PC-9 (cell line): ENCODE results near the gene SUPT5H. TPM values are rescaled to one million over a fixed set of nuclear protein-coding genes. Genes with fewer than 3 reads are reported as not detected.
A peak's percentile ranks its signal among the peaks of the same experiment; 100 is the strongest.

Experiments
- BruUV-seq: library from RNA; stranded (reverse); fragments of 400-500 nt; replicated peaks from 2 replicates; lab custom pipeline; 2021; lab: Mats Ljungman, UMichigan
- CTCF ChIA-PET: fragments of 300-600 bp; sonication (Branson Sonifier 250); formaldehyde crosslinking; loops from one replicate; lab custom pipeline; 2022; ENCODE audit warnings: antibody characterized with exemption; lab: Charles Lee
- POLR2A ChIA-PET: fragments of 300-600 bp; sonication (Branson Sonifier 250); formaldehyde crosslinking; loops from one replicate; lab custom pipeline; 2022; ENCODE audit warnings: antibody characterized with exemption; ENCODE audit not compliant: unreplicated experiment; lab: Charles Lee
- DNase-seq, 2 experiments: peaks; one replicate each; pipeline versions ENCODE4 v3.0.0 to v3.0.0-alpha.2; 2015 to 2022; ENCODE audit warnings: mixed read lengths in 1 of 2
- H2AFZ ChIP-seq: fragments of 200-600 bp; sonication (generic); 2 replicates; pipeline ENCODE4 v1.8.1; 2017; ENCODE audit warnings: antibody characterized with exemption
- H3F3A ChIP-seq: fragments of 200-600 bp; sonication (generic); 2 replicates; pipeline ENCODE4 v1.8.1; 2017; ENCODE audit warnings: antibody characterized with exemption, mild to moderate bottlenecking, low read depth; ENCODE audit not compliant: insufficient read depth
- H3K27ac ChIP-seq: fragments of 200-600 bp; sonication (generic); 2 replicates; pipeline ENCODE4 v1.6.1; 2016; ENCODE audit warnings: mixed run types
- H3K27me3 ChIP-seq: fragments of 200-600 bp; sonication (generic); 2 replicates; pipeline ENCODE4 v1.6.1; 2016; ENCODE audit warnings: low read depth, mixed run types; ENCODE audit not compliant: insufficient read depth
- H3K36me3 ChIP-seq: fragments of 200-600 bp; sonication (generic); 2 replicates; pipeline ENCODE4 v1.6.1; 2016; ENCODE audit warnings: low read depth, mixed run types
- H3K4me1 ChIP-seq: fragments of 200-600 bp; sonication (generic); replicated peaks from 2 replicates; pipeline ENCODE4 v1.6.1; 2016; ENCODE audit warnings: mixed run types; ENCODE audit not compliant: insufficient read depth
- H3K4me2 ChIP-seq: fragments of 200-600 bp; sonication (generic); 2 replicates; pipeline ENCODE4 v1.6.1; 2017; ENCODE audit warnings: mixed run types
- H3K4me3 ChIP-seq: fragments of 200-600 bp; sonication (generic); 2 replicates; pipeline ENCODE4 v1.6.1; 2016; ENCODE audit warnings: mixed run types
- H3K79me2 ChIP-seq: fragments of 200-600 bp; sonication (generic); 2 replicates; pipeline ENCODE4 v1.6.1; 2017; ENCODE audit warnings: low read depth, mixed run types
- H3K9me2 ChIP-seq: fragments of 200-600 bp; sonication (generic); 2 replicates; pipeline ENCODE4 v1.8.1; 2017; ENCODE audit warnings: mild to moderate bottlenecking; ENCODE audit not compliant: insufficient read depth
- H3K9me3 ChIP-seq: fragments of 200-600 bp; sonication (generic); 2 replicates; pipeline ENCODE4 v1.8.1; 2016; ENCODE audit warnings: low read depth; ENCODE audit not compliant: insufficient read depth
- H4K20me1 ChIP-seq: fragments of 200-600 bp; sonication (generic); 2 replicates; pipeline ENCODE4 v1.8.1; 2017; ENCODE audit not compliant: insufficient read depth
- CTCF ChIP-seq: fragments of 200-600 bp; sonication (generic); conservative IDR thresholded peaks from 2 replicates; pipeline ENCODE4 v1.6.1; 2017; ENCODE audit warnings: mixed run types, antibody characterized with exemption, mild to moderate bottlenecking, moderate library complexity
- EZH2 ChIP-seq: fragments of 200-600 bp; sonication (generic); IDR thresholded peaks from 2 replicates; pipeline ENCODE4 v1.8.0; 2017; ENCODE audit warnings: antibody characterized with exemption, low read depth
- intact Hi-C: fragments of 100-400 bp; cut with micrococcal nuclease; formaldehyde crosslinking; loops from one replicate; pipeline ENCODE4 v1.10.0; 2022; ENCODE audit not compliant: unreplicated experiment
- total RNA-seq: library from RNA; stranded (reverse); gene quantifications from 2 replicates; pipeline ENCODE4 v1.2.3, GENCODE V29; 2021

SUPT5H gene
- total RNA-seq, 1 experiment from 2014 or later = 118 TPM

- no peak overlapping the region for H2AFZ ChIP-seq
- no TSS peak for BruUV-seq
- TF ChIP-seq EZH2 (no peak), CTCF (no peak)
- H3K27me3 ChIP-seq = no peaks in the 10 kb centered on the region
- H3K79me2 ChIP-seq = no peaks in the 10 kb centered on the region
- H3K4me3 ChIP-seq = no peak overlapping the region
- POLR2A ChIA-PET = no interaction called here
- CTCF ChIA-PET = no interaction called here
- H3K27ac ChIP-seq = no peak overlapping the region
- no peak overlapping the region for H3K4me2 ChIP-seq
- H4K20me1 ChIP-seq = no peaks in the 10 kb centered on the region
- H3F3A ChIP-seq = peaks cover 14% of the 10 kb centered on the region; the same call in 1 of the 2 replicates
- no peaks in the 10 kb centered on the region for H3K9me3 ChIP-seq
- H3K4me1 ChIP-seq = peaks cover 7% of the 10 kb centered on the region; the same call in 1 of the 2 replicates
- intact Hi-C loops = no loop called here
- no peaks in the 10 kb centered on the region for H3K36me3 ChIP-seq
- H3K9me2 ChIP-seq = no peaks in the 10 kb centered on the region
- DNase-seq = peak in 1 of 2 experiments; percentile 31
Measured at GRCh38 chr19:39416152-39417120, 28.9 kb upstream of the SUPT5H start.

- peak in 1 of 2 experiments; percentile 12 for DNase-seq
- Histone ChIP-seq H3K4me2 (no peak overlapping the region), H2AFZ (no peak overlapping the region), H3K9me2 (no peaks in the 10 kb centered on the region), H3K79me2 (no peaks in the 10 kb centered on the region), H3K4me1 (0 out of 2 replicates have a peak, but pooled peaks cover 4% of the 10 kb centered on the region), H3K27ac (no peak overlapping the region), H3K36me3 (no peaks in the 10 kb centered on the region), H3K4me3 (no peak overlapping the region), H3K27me3 (no peaks in the 10 kb centered on the region), H4K20me1 (no peaks in the 10 kb centered on the region), H3K9me3 (no peaks in the 10 kb centered on the region), H3F3A (peaks cover 12% of the 10 kb centered on the region; the same call in 1 of the 2 replicates)
- BruUV-seq = no TSS peak
- ChIA-PET CTCF (no interaction called here), POLR2A (interaction anchor here (0.6 kb wide), 1 partner anchor 20 kb away, joined by 4 read pairs; no protein-coding TSS in a partner anchor)
- intact Hi-C loops = no loop called here
- no peak for TF ChIP-seq EZH2
- TF ChIP-seq CTCF = no peak
Measured at GRCh38 chr19:39417463-39418181, 27.8 kb upstream of the SUPT5H start.

GRCh38 chr19:39419003-39419402 is 26.4 kb upstream of the SUPT5H start:
- DNase-seq = peak in 1 of 2 experiments; percentile 6
- BruUV-seq = no TSS peak
- no peaks in the 10 kb centered on the region for H4K20me1 ChIP-seq
- no peak overlapping the region for H3K4me2 ChIP-seq
- no peaks in the 10 kb centered on the region for H3K9me2 ChIP-seq
- H3K9me3 ChIP-seq = no peaks in the 10 kb centered on the region
- no peaks in the 10 kb centered on the region for H3K79me2 ChIP-seq
- no peak overlapping the region for H3K27ac ChIP-seq
- 0 out of 2 replicates have a peak, but pooled peaks cover 1% of the 10 kb centered on the region for H3K4me1 ChIP-seq
- ChIA-PET CTCF (no interaction called here), POLR2A (interaction anchor here (0.6 to 0.7 kb wide), 2 partner anchors 15 to 66 kb away, joined by 3 read pairs; no protein-coding TSS in a partner anchor)
- peaks cover 8% of the 10 kb centered on the region; the same call in 1 of the 2 replicates for H3F3A ChIP-seq
- intact Hi-C loops = no loop called here
- no peaks in the 10 kb centered on the region for H3K36me3 ChIP-seq
- H2AFZ ChIP-seq = no peak overlapping the region
- TF ChIP-seq EZH2 (no peak), CTCF (no peak)
- no peak overlapping the region for H3K4me3 ChIP-seq
- no peaks in the 10 kb centered on the region for H3K27me3 ChIP-seq
